A673 (cell line): ENCODE data around the gene CCDC141.

Experiments
- EZH2 ChIP-seq: fragments of 200-600 bp; sonication (generic); IDR thresholded peaks from 2 replicates; pipeline ENCODE4 v1.6.1; 2017; ENCODE audit warnings: borderline replicate concordance, low read depth, mild to moderate bottlenecking, mixed read lengths, antibody characterized with exemption, low read length; ENCODE audit not compliant: poor library complexity, severe bottlenecking
- TF ChIP-seq, protein P1 (sequence below): fragments of 300-800, 200-600 bp; sonication (generic); conservative IDR thresholded peaks from 2 replicates; pipeline ENCODE4 v1.5.1; 2017; ENCODE audit warnings: low read depth, mild to moderate bottlenecking, antibody characterized with exemption, low read length, moderate library complexity, mixed read lengths

DNA sequence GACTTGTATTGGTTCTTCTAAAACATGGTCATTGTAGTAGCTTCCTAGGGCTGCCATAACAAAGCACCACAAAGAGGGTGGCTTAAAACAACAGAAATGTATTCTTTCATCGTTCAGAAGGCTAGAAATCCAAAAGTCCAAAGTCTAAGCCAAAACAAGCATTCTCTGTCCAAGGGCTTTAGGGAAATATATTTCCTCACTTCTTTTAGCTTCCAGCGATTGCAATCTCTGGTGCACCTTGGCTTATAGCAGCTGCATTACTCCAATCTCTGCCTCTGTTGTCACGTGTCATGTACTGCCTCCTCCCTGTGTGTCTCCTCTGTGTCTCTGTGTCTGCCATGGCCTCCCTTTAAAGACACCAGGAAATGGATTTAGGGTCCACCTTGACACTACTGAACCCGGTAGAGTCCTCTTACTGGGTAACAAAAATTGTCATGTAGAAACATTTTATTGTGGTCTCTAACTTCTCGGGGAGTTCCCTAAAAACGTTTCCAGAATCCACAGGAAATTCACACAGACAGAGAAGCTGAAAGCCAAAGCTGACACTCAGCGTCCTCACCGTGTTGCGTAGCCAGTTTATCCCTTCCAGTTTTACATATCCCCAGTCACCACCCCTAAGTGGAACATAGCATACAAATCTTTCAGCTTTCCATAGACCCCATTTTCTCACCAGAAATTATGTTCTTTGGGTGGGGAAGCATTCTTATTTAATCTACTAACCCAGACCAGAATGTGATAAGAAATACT, 222.0 kb downstream of the CCDC141 start:
- TF ChIP-seq EZH2 = no peak
- TF ChIP-seq, protein P1, sequence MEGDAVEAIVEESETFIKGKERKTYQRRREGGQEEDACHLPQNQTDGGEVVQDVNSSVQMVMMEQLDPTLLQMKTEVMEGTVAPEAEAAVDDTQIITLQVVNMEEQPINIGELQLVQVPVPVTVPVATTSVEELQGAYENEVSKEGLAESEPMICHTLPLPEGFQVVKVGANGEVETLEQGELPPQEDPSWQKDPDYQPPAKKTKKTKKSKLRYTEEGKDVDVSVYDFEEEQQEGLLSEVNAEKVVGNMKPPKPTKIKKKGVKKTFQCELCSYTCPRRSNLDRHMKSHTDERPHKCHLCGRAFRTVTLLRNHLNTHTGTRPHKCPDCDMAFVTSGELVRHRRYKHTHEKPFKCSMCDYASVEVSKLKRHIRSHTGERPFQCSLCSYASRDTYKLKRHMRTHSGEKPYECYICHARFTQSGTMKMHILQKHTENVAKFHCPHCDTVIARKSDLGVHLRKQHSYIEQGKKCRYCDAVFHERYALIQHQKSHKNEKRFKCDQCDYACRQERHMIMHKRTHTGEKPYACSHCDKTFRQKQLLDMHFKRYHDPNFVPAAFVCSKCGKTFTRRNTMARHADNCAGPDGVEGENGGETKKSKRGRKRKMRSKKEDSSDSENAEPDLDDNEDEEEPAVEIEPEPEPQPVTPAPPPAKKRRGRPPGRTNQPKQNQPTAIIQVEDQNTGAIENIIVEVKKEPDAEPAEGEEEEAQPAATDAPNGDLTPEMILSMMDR = no peak
